SK-N-SH (cell line): ENCODE data around the gene CDH23. TPM values are rescaled to one million over a fixed set of nuclear protein-coding genes. Genes with fewer than 3 reads are reported as not detected.

Experiments used
- CTCF ChIA-PET: fragments of 300-600, 350-600 bp; formaldehyde crosslinking; extraction: SDS; loops from one replicate; lab custom pipeline; 2021; lab: Yijun Ruan, JAX
- POLR2A ChIA-PET: fragments of 350-600 bp; sonication (Branson Sonifier 250); formaldehyde crosslinking; extraction: SDS; loops from one replicate; lab custom pipeline; 2020; ENCODE audit warnings: antibody characterized with exemption, inconsistent platforms; lab: Yijun Ruan, JAX
- DNase-seq: peaks from one replicate; pipeline ENCODE4 v3.0.0; 2012
- H2AFZ ChIP-seq: fragments of 200-600 bp; sonication (generic); 2 replicates; pipeline ENCODE4 v1.8.1; 2016; ENCODE audit warnings: antibody characterized with exemption, mild to moderate bottlenecking, low read depth
- H3F3A ChIP-seq: fragments of 200-600 bp; sonication (generic); replicated peaks from 2 replicates; pipeline ENCODE3; 2016; ENCODE audit warnings: antibody characterized with exemption, mild to moderate bottlenecking; ENCODE audit not compliant: insufficient read depth
- H3K27ac ChIP-seq, 2 experiments: fragments of 200-500 bp in 1 of 2; fragments of 200-600 bp in 1 of 2; sonication (Bioruptor generic) in 1 of 2; sonication (generic), shearing (Covaris generic) in 1 of 2; 2 replicates each; pipeline versions ENCODE4 v1.5.1 to v1.6.1; 2014 to 2016; ENCODE audit warnings: low read depth in 2 of 2, inconsistent platforms in 1 of 2, low read length in 1 of 2, mild to moderate bottlenecking in 1 of 2, mixed read lengths in 1 of 2
- H3K27me3 ChIP-seq: fragments of 200-600 bp; sonication (generic), shearing (Covaris generic); 2 replicates; pipeline ENCODE4 v1.6.1; 2016; ENCODE audit warnings: mixed run types; ENCODE audit not compliant: insufficient read depth
- H3K36me3 ChIP-seq, 2 experiments: fragments of 200-500 bp in 1 of 2; fragments of 200-600 bp in 1 of 2; sonication (Bioruptor generic) in 1 of 2; sonication (generic) in 1 of 2; replicated peaks in 1 of 2; 2 replicates each; pipeline versions ENCODE3 to v1.5.1; 2014 to 2016; ENCODE audit warnings: low read length in 1 of 2, mild to moderate bottlenecking in 1 of 2; ENCODE audit not compliant: insufficient read depth in 2 of 2, control insufficient read depth in 1 of 2
- H3K4me1 ChIP-seq, 2 experiments: fragments of 200-500 bp in 1 of 2; fragments of 200-600 bp in 1 of 2; sonication (Bioruptor generic) in 1 of 2; sonication (generic), shearing (Covaris generic) in 1 of 2; 2 replicates each; pipeline versions ENCODE4 v1.5.1 to v1.6.1; 2014 to 2016; ENCODE audit warnings: low read depth in 1 of 2, low read length in 1 of 2, mixed run types in 1 of 2; ENCODE audit not compliant: insufficient read depth in 2 of 2, control insufficient read depth in 1 of 2
- H3K4me2 ChIP-seq: fragments of 200-600 bp; sonication (generic), shearing (Covaris generic); 2 replicates; pipeline ENCODE4 v1.6.1; 2017; ENCODE audit warnings: mixed run types
- H3K4me3 ChIP-seq, 2 experiments: fragments of 200-500 bp in 1 of 2; fragments of 200-600 bp in 1 of 2; sonication (Bioruptor generic) in 1 of 2; sonication (generic), shearing (Covaris generic) in 1 of 2; 2 replicates each; pipeline versions ENCODE4 v1.5.1 to v1.8.1; 2014 to 2016; ENCODE audit warnings: low read depth in 2 of 2, inconsistent platforms in 1 of 2, low read length in 1 of 2, mild to moderate bottlenecking in 1 of 2, mixed read lengths in 1 of 2, moderate library complexity in 1 of 2
- H3K79me2 ChIP-seq: fragments of 200-600 bp; sonication (generic); 2 replicates; pipeline ENCODE4 v1.8.1; 2017; ENCODE audit warnings: mild to moderate bottlenecking; ENCODE audit not compliant: insufficient read depth
- H3K9ac ChIP-seq: fragments of 200-600 bp; sonication (generic); 2 replicates; pipeline ENCODE4 v1.6.1; 2017; ENCODE audit warnings: mixed run types
- H3K9me2 ChIP-seq: fragments of 200-600 bp; sonication (generic); 2 replicates; pipeline ENCODE4 v1.6.1; 2017; ENCODE audit warnings: mixed run types
- H3K9me3 ChIP-seq: fragments of 200-600 bp; sonication (generic); 2 replicates; pipeline ENCODE4 v1.6.1; 2017; ENCODE audit warnings: mixed run types, mild to moderate bottlenecking, moderate library complexity
- H4K20me1 ChIP-seq: fragments of 200-600 bp; sonication (generic); 2 replicates; pipeline ENCODE4 v1.6.1; 2017; ENCODE audit warnings: mild to moderate bottlenecking, mixed run types; ENCODE audit not compliant: insufficient read depth
- CTCF ChIP-seq: fragments of 200-600 bp; sonication (generic); IDR thresholded peaks from 2 replicates; pipeline ENCODE4 v1.6.1; 2017; ENCODE audit warnings: antibody characterized with exemption, mild to moderate bottlenecking, moderate library complexity
- ELF1 ChIP-seq: IDR thresholded peaks from 2 replicates; pipeline ENCODE4 v1.4.0; 2012
- EZH2phosphoT487 ChIP-seq: fragments of 200-600 bp; sonication (generic); IDR thresholded peaks from 2 replicates; pipeline ENCODE4 v1.6.1; 2017; ENCODE audit warnings: low read depth, mixed run types, mild to moderate bottlenecking, antibody characterized with exemption, moderate library complexity, borderline replicate concordance
- GATA2 ChIP-seq: sonication (generic); formaldehyde crosslinking; IDR thresholded peaks from 2 replicates; pipeline ENCODE4 v1.5.0; 2020; ENCODE audit warnings: mild to moderate bottlenecking, missing genetic modification reagents
- JUND ChIP-seq: IDR thresholded peaks from 2 replicates; pipeline ENCODE4 v1.4.0; 2012
- NRF1 ChIP-seq: IDR thresholded peaks from 2 replicates; pipeline ENCODE4 v1.6.1; 2012; ENCODE audit warnings: low read depth, mild to moderate bottlenecking, low read length
- PBX3 ChIP-seq: IDR thresholded peaks from 2 replicates; pipeline ENCODE4; 2012
- POLR2AphosphoS5 ChIP-seq: IDR thresholded peaks from 2 replicates; pipeline ENCODE4 v1.6.1; 2012; ENCODE audit warnings: low read depth, low read length
- REST ChIP-seq: IDR thresholded peaks from 2 replicates; pipeline ENCODE4 v1.6.1; 2012; ENCODE audit warnings: mild to moderate bottlenecking, low read depth, low read length, moderate library complexity
- RFX5 ChIP-seq: IDR thresholded peaks from 2 replicates; pipeline ENCODE4 v1.6.1; 2012; ENCODE audit warnings: mild to moderate bottlenecking, improper control_type of control experiment, low read length
- RXRA ChIP-seq: IDR thresholded peaks from 2 replicates; pipeline ENCODE4 v1.4.0; 2012; ENCODE audit warnings: low read depth, mild to moderate bottlenecking, borderline replicate concordance
- SIN3A ChIP-seq: IDR thresholded peaks from 2 replicates; pipeline ENCODE4 v1.6.1; 2012; ENCODE audit warnings: low read depth, mild to moderate bottlenecking, low read length, moderate library complexity, borderline replicate concordance
- SMC3 ChIP-seq: IDR thresholded peaks from 2 replicates; pipeline ENCODE4 v1.6.1; 2012; ENCODE audit warnings: low read depth, low read length, improper control_type of control experiment
- TAF1 ChIP-seq: IDR thresholded peaks from 2 replicates; pipeline ENCODE4 v1.6.1; 2012; ENCODE audit warnings: low read depth, mild to moderate bottlenecking, low read length, moderate library complexity, borderline replicate concordance
- TCF12 ChIP-seq: IDR thresholded peaks from 2 replicates; pipeline ENCODE4 v1.4.0; 2012
- USF1 ChIP-seq: IDR thresholded peaks from 2 replicates; pipeline ENCODE4 v1.4.0; 2012; ENCODE audit warnings: low read depth, borderline replicate concordance
- USF2 ChIP-seq: fragments of 150-350 bp; IDR thresholded peaks from 2 replicates; pipeline ENCODE4 v1.6.1; 2017; ENCODE audit warnings: antibody characterized with exemption, low read length, low read depth, borderline replicate concordance
- YY1 ChIP-seq: IDR thresholded peaks from 2 replicates; pipeline ENCODE4 v1.4.0; 2012; ENCODE audit warnings: low read depth, mild to moderate bottlenecking
- WGBS: methylation state at CpG from one replicate; pipeline ENCODE4 v1.1.6; 2017; ENCODE audit warnings: low lambda C conversion rate; 5-methylcytosine and 5-hydroxymethylcytosine counted together
- polyA plus RNA-seq, 3 experiments: library from polyadenylated mRNA; depleted of rRNA; stranded (reverse); fragments of >200 nt; gene quantifications; 2 replicates each; pipeline ENCODE4 v1.2.3, GENCODE V29; 2012

The CDH23 gene
- polyA plus RNA-seq, 1 of the 3 experiments (the other 2 are of a cell fraction), result 0.03 TPM

- TF ChIP-seq REST (no peak), ELF1 (no peak), SIN3A (no peak)
Measured at GRCh38 chr10:71812913-71813590, 416.3 kb downstream of the CDH23 start (continued).

GRCh38 chr10:71814922-71815411 is 418.2 kb downstream of the CDH23 start:
- Histone ChIP-seq H3K27ac (no peak overlapping the region), H4K20me1 (0 out of 2 replicates have a peak, but pooled peaks cover 6% of the 10 kb centered on the region)
- no peak for TF ChIP-seq PBX3
- TF ChIP-seq TAF1, result no peak
- TF ChIP-seq RXRA, result no peak
- no peak for TF ChIP-seq SMC3
- no peak for TF ChIP-seq GATA2
- no peak for TF ChIP-seq JUND
- TF ChIP-seq YY1, result no peak
- no peak for TF ChIP-seq EZH2phosphoT487
- no peak for TF ChIP-seq USF2
- no peak for TF ChIP-seq TCF12
- no peak for TF ChIP-seq POLR2AphosphoS5
- TF ChIP-seq CTCF, result no peak
- TF ChIP-seq USF1, result no peak
- no peak for TF ChIP-seq RFX5
- no peak for TF ChIP-seq NRF1
- no peak for TF ChIP-seq REST

More at GRCh38 chr10:71814922-71815411, 418.2 kb downstream of the CDH23 start:
- Histone ChIP-seq H3K36me3 (peaks cover 16 to 52% of the 10 kb centered on the region in 2 experiments), H3K27me3 (no peaks in the 10 kb centered on the region), H3K4me2 (no peak overlapping the region), H2AFZ (no peak overlapping the region), H3K9me3 (no peaks in the 10 kb centered on the region), H3K9me2 (no peaks in the 10 kb centered on the region), H3F3A (no peaks in the 10 kb centered on the region), H3K4me3 (no peak overlapping the region), H3K79me2 (no peaks in the 10 kb centered on the region), H3K4me1 (no peaks in the 10 kb centered on the region; a peak in 1 of 4 replicates), H3K9ac (no peak overlapping the region)
- no CpG with 5 or more reads among the region's 26 CpGs for WGBS
- DNase-seq, result peak; percentile 51
- CTCF ChIA-PET, result interaction anchor here (0.8 to 5.5 kb wide), 6 partner anchors 11 to 107 kb away, joined by 3 to 36 read pairs (median 3); no protein-coding TSS in a partner anchor
- POLR2A ChIA-PET, result interaction anchor here (1.5 kb wide), 1 partner anchor 21 kb away, joined by 3 read pairs; no protein-coding TSS in a partner anchor
